ENCODE data around the gene ANTKMT.

- no peak for TF ChIP-seq POLR2AphosphoS5 (IDR thresholded peaks at IDR 0.05; ENCODE audit: low read depth, low read length)
- TF ChIP-seq POLR2A (IDR thresholded peaks at IDR 0.05; ENCODE audit: low read depth, low read length): no peak
Observed at GRCh38 chr16:751152-752006, 30.4 kb downstream of the ANTKMT start.

Measured in GM12892 (cell line).